ENCODE results near the gene MINDY1.

DNA sequence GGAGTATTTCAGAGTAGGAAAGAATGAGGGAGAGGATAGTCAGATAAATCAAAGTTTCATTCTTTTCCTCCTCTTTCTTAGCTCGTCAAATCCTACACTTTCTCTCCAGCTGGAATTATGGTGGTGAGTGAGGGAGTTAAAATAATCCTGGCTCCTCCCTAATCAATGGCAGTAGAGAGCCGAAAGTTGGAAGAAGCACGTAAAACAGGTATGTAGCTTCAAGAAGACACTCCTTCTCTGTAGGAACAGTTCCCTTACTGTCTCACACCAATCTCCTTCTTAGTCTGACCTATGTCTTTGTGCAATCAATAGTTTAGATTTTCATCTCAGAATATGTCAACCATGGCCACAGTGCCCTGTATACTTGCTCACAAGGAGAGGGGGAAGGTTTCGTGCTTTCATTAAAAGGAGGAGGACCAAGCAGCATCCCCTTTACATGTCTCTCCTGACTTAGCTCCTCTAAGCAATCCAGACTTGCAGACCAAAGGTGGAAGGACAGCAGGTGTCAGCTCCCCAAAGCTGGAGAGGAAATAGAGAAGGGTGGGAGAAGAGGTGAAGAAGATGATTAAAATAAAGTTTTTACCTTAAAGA, 878 bp downstream of the MINDY1 start:
- TF ChIP-seq, protein P1, sequence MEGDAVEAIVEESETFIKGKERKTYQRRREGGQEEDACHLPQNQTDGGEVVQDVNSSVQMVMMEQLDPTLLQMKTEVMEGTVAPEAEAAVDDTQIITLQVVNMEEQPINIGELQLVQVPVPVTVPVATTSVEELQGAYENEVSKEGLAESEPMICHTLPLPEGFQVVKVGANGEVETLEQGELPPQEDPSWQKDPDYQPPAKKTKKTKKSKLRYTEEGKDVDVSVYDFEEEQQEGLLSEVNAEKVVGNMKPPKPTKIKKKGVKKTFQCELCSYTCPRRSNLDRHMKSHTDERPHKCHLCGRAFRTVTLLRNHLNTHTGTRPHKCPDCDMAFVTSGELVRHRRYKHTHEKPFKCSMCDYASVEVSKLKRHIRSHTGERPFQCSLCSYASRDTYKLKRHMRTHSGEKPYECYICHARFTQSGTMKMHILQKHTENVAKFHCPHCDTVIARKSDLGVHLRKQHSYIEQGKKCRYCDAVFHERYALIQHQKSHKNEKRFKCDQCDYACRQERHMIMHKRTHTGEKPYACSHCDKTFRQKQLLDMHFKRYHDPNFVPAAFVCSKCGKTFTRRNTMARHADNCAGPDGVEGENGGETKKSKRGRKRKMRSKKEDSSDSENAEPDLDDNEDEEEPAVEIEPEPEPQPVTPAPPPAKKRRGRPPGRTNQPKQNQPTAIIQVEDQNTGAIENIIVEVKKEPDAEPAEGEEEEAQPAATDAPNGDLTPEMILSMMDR (IDR thresholded peaks at IDR 0.05), result no peak
- TF ChIP-seq POLR2A (IDR thresholded peaks at IDR 0.05), result no peak

Measured in thyroid gland (tissue), 4 donors.